Keratinocyte (primary cell): ENCODE results near the gene GOLGA6L6. TPM values are rescaled to one million over a fixed set of nuclear protein-coding genes. Genes with fewer than 3 reads are reported as not detected.
"Not testable (repeated sequence)": the region's sequence is repeated elsewhere in the genome, so short reads cannot be mapped to it uniquely, and the experiment has no call there.

Experiments
- DNase-seq: peaks from one replicate; pipeline ENCODE4 v3.0.0-alpha.2; 2011; ENCODE audit warnings: low read depth, missing footprints, low spot score
- FAIRE-seq: peaks from 2 replicates; lab custom pipeline; 2011; peaks lifted over from hg19 to GRCh38; lab: Jason Lieb, UNC
- H2AFZ ChIP-seq: 2 replicates; pipeline ENCODE4 v1.6.0; 2012; ENCODE audit warnings: low read length, control low read depth, inconsistent platforms; ENCODE audit not compliant: control insufficient read depth
- H3K27ac ChIP-seq: 2 replicates; pipeline ENCODE4 v1.5.1; 2011; ENCODE audit warnings: low read length; ENCODE audit not compliant: control insufficient read depth, insufficient read depth
- H3K27me3 ChIP-seq: 3 replicates; pipeline ENCODE4 v1.6.0; 2011; ENCODE audit warnings: low read length; ENCODE audit not compliant: control insufficient read depth, insufficient read depth; ENCODE audit errors: extremely low read depth
- H3K36me3 ChIP-seq, 2 experiments: 2 replicates in 1 of 2; 3 replicates in 1 of 2; pipeline ENCODE4 v1.5.1; 2011; ENCODE audit warnings: low read length in 2 of 2, mild to moderate bottlenecking in 1 of 2; ENCODE audit not compliant: control insufficient read depth in 2 of 2, insufficient read depth in 2 of 2; ENCODE audit errors: extremely low read depth in 1 of 2
- H3K4me1 ChIP-seq: 3 replicates; pipeline ENCODE4 v1.5.1; 2011; ENCODE audit warnings: low read length; ENCODE audit not compliant: control insufficient read depth, insufficient read depth; ENCODE audit errors: extremely low read depth
- H3K4me2 ChIP-seq: 3 replicates; pipeline ENCODE4 v1.6.0; 2011; ENCODE audit warnings: low read depth, low read length; ENCODE audit not compliant: control insufficient read depth, insufficient read depth; ENCODE audit errors: extremely low read depth
- H3K4me3 ChIP-seq, 3 experiments: fragments of 200-600 bp in 1 of 3; sonication (generic) in 1 of 3; 2 replicates in 2 of 3; 3 replicates in 1 of 3; pipeline ENCODE4 v1.5.1; 2011 to 2016; ENCODE audit warnings: low read length in 3 of 3, mild to moderate bottlenecking in 3 of 3, control low read depth in 2 of 3, inconsistent platforms in 1 of 3, low read depth in 1 of 3, mixed read lengths in 1 of 3, mixed run types in 1 of 3, moderate library complexity in 1 of 3; ENCODE audit not compliant: control insufficient read depth in 2 of 3, insufficient read depth in 2 of 3; ENCODE audit errors: extremely low read depth in 1 of 3
- H3K79me2 ChIP-seq: 2 replicates; pipeline ENCODE4 v1.6.0; 2012; ENCODE audit warnings: low read length; ENCODE audit not compliant: control insufficient read depth, insufficient read depth
- H3K9ac ChIP-seq: 3 replicates; pipeline ENCODE4 v1.6.0; 2011; ENCODE audit warnings: low read length; ENCODE audit not compliant: control insufficient read depth, insufficient read depth; ENCODE audit errors: extremely low read depth
- H3K9me1 ChIP-seq: 3 replicates; pipeline ENCODE4 v1.6.0; 2011; ENCODE audit warnings: low read length; ENCODE audit not compliant: control insufficient read depth, insufficient read depth; ENCODE audit errors: extremely low read depth
- H3K9me3 ChIP-seq: 2 replicates; pipeline ENCODE4 v1.5.1; 2012; ENCODE audit warnings: low read depth, low read length; ENCODE audit not compliant: control insufficient read depth
- H4K20me1 ChIP-seq: 3 replicates; pipeline ENCODE4 v1.6.0; 2011; ENCODE audit warnings: low read length; ENCODE audit not compliant: control insufficient read depth, insufficient read depth; ENCODE audit errors: extremely low read depth
- dilution Hi-C: fragments of 300-500 bp; cut with MboI; formaldehyde crosslinking; loops from one replicate; pipeline ENCODE4 v1.7.0; 2020; ENCODE audit warnings: low sequenced_read_pairs; ENCODE audit not compliant: extremely low pct_ligation_motif_present
- polyA minus RNA-seq, 3 experiments: library from RNA; depleted of rRNA, polyadenylated mRNA; stranded (reverse); fragments of >200 nt; gene quantifications; 1 replicate in 1 of 3; 2 replicates in 1 of 3; 3 replicates in 1 of 3; pipeline ENCODE4 v1.2.3, GENCODE V29; 2011
- polyA plus RNA-seq, 5 experiments: library from polyadenylated mRNA; depleted of rRNA in 3 of 5; stranded (reverse) in 3 of 5; stranded (forward) in 1 of 5; unstranded in 1 of 5; fragments of >200 nt; gene quantifications; 1 replicate in 1 of 5; 2 replicates in 3 of 5; 3 replicates in 1 of 5; pipeline versions ENCODE4 v1.2.1 to v1.2.3, GENCODE V29; 2011 to 2012; ENCODE audit warnings: missing spikeins in 2 of 5, low read depth in 1 of 5, low replicate concordance in 1 of 5

GOLGA6L6 gene
- not detected in 3 replicates for polyA plus RNA-seq
- not detected for polyA plus RNA-seq (2011; ENCODE audit: low read depth)
- not detected in 2 replicates for polyA plus RNA-seq (2011; cell fraction: cytosol; rRNA removed)
- polyA plus RNA-seq (2011; cell fraction: nucleus; rRNA removed) = not detected in 2 replicates
- not detected in 2 replicates for polyA plus RNA-seq (2012; ENCODE audit: low replicate concordance)
- not detected in 3 replicates for polyA minus RNA-seq
- not detected for polyA minus RNA-seq (2011; cell fraction: cytosol; rRNA and poly(A)+ RNA removed)
- polyA minus RNA-seq (2011; cell fraction: nucleus; rRNA and poly(A)+ RNA removed) = not detected in 2 replicates

- H3K36me3 ChIP-seq, H3K79me2 ChIP-seq, dilution Hi-C loops, H3K4me3 ChIP-seq, H3K9me3 ChIP-seq, DNase-seq, H3K4me1 ChIP-seq, H3K27me3 ChIP-seq, H3K27ac ChIP-seq, H3K4me2 ChIP-seq, H4K20me1 ChIP-seq, H3K9me1 ChIP-seq, H2AFZ ChIP-seq, FAIRE-seq, H3K9ac ChIP-seq: not testable (repeated sequence)
Observed at GRCh38 chr15:20541700-20542099, at the start of gene GOLGA6L6. Gene GOLGA6L6 (minus strand): TSS chr15:20541800. CDS start chr15:20541709, 91 bp downstream.

- H3K9ac ChIP-seq, H3K4me2 ChIP-seq, DNase-seq, H3K79me2 ChIP-seq, H3K4me1 ChIP-seq, H3K4me3 ChIP-seq, H4K20me1 ChIP-seq, H3K36me3 ChIP-seq, dilution Hi-C loops, H2AFZ ChIP-seq, H3K9me1 ChIP-seq, H3K27ac ChIP-seq, H3K27me3 ChIP-seq, H3K9me3 ChIP-seq, FAIRE-seq: not testable (repeated sequence)
Observed at GRCh38 chr15:20590069-20590468, 48.5 kb upstream of the GOLGA6L6 start.

GRCh38 chr15:20586821-20587220 lies 45.2 kb upstream of the GOLGA6L6 start:
- H2AFZ ChIP-seq, H3K36me3 ChIP-seq, H3K27me3 ChIP-seq, H4K20me1 ChIP-seq, H3K9me1 ChIP-seq, FAIRE-seq, H3K4me3 ChIP-seq, dilution Hi-C loops, H3K9ac ChIP-seq, H3K79me2 ChIP-seq, H3K27ac ChIP-seq, H3K4me1 ChIP-seq, H3K9me3 ChIP-seq, H3K4me2 ChIP-seq, DNase-seq: not testable (repeated sequence)

GRCh38 chr15:20582726-20583115 lies 41.1 kb upstream of the GOLGA6L6 start:
- H3K36me3 ChIP-seq, H3K4me1 ChIP-seq, H3K9me1 ChIP-seq, H3K4me2 ChIP-seq, H3K27ac ChIP-seq, H3K79me2 ChIP-seq, H2AFZ ChIP-seq, H3K4me3 ChIP-seq, DNase-seq, H3K9me3 ChIP-seq, H4K20me1 ChIP-seq, FAIRE-seq, H3K9ac ChIP-seq, dilution Hi-C loops, H3K27me3 ChIP-seq: not testable (repeated sequence)

- DNase-seq, FAIRE-seq, H4K20me1 ChIP-seq, H3K4me2 ChIP-seq, H3K27ac ChIP-seq, H3K27me3 ChIP-seq, dilution Hi-C loops, H2AFZ ChIP-seq, H3K9me3 ChIP-seq, H3K36me3 ChIP-seq, H3K79me2 ChIP-seq, H3K9ac ChIP-seq, H3K4me3 ChIP-seq, H3K4me1 ChIP-seq, H3K9me1 ChIP-seq: not testable (repeated sequence)
Observed at GRCh38 chr15:20582109-20582725, 40.6 kb upstream of the GOLGA6L6 start.
